Esophagus (tissue), 2 donors: Measurements from ENCODE around the gene COL11A1. TPM values are rescaled to one million over a fixed set of nuclear protein-coding genes. Genes with fewer than 3 reads are reported as not detected.
"Not testable (repeated sequence)": the region's sequence is repeated elsewhere in the genome, so short reads cannot be mapped to it uniquely, and the experiment has no call there.

Source experiments
- H3K27ac ChIP-seq, 2 donors: one replicate each; pipeline ENCODE4 v1.5.1; 2013; ENCODE audit warnings: low read depth in 2 of 2, mild to moderate bottlenecking in 2 of 2, inconsistent platforms in 1 of 2, low read length in 1 of 2, moderate library complexity in 1 of 2
- H3K27me3 ChIP-seq, 2 donors: one replicate each; pipeline ENCODE4 v1.6.1; 2013; ENCODE audit warnings: low read length in 2 of 2, control low read depth in 1 of 2, mild to moderate bottlenecking in 1 of 2; ENCODE audit not compliant: insufficient read depth in 2 of 2, control insufficient read depth in 1 of 2
- H3K36me3 ChIP-seq, 2 donors: one replicate each; pipeline ENCODE4 v1.6.1; 2013; ENCODE audit warnings: low read length in 1 of 2; ENCODE audit not compliant: control insufficient read depth in 2 of 2, insufficient read depth in 2 of 2
- H3K4me1 ChIP-seq, 2 donors: one replicate each; pipeline ENCODE4 v1.6.1; 2013; ENCODE audit warnings: low read length in 1 of 2; ENCODE audit not compliant: control insufficient read depth in 2 of 2, insufficient read depth in 2 of 2
- H3K4me3 ChIP-seq, 2 donors: one replicate each; pipeline ENCODE4 v1.5.1; 2013; ENCODE audit warnings: low read length in 2 of 2, mild to moderate bottlenecking in 2 of 2, low read depth in 1 of 2, moderate library complexity in 1 of 2
- H3K9me3 ChIP-seq, 2 donors: one replicate each; pipeline ENCODE4 v1.6.1; 2013; ENCODE audit warnings: mild to moderate bottlenecking in 2 of 2, low read depth in 1 of 2, low read length in 1 of 2, moderate library complexity in 1 of 2; ENCODE audit not compliant: control insufficient read depth in 2 of 2, insufficient read depth in 1 of 2
- WGBS, 2 donors: extraction: QIAGEN DNeasy Blood & Tissue Kit; methylation state at CpG; one replicate each; pipeline ENCODE4 v1.1.7; 2013; 5-methylcytosine and 5-hydroxymethylcytosine counted together
- polyA plus RNA-seq, 2 donors: library from polyadenylated mRNA; stranded (reverse); fragments of 200-250 nt; gene quantifications; one replicate each; pipeline ENCODE4 v1.2.3, GENCODE V29; 2013
- donor health status: healthy with polysubstance abuse.
- donor health status: Bipolar disorder and iron deficiency.

The COL11A1 gene
- under 1 TPM; 0.01 to 0.08 TPM for polyA plus RNA-seq

DNA sequence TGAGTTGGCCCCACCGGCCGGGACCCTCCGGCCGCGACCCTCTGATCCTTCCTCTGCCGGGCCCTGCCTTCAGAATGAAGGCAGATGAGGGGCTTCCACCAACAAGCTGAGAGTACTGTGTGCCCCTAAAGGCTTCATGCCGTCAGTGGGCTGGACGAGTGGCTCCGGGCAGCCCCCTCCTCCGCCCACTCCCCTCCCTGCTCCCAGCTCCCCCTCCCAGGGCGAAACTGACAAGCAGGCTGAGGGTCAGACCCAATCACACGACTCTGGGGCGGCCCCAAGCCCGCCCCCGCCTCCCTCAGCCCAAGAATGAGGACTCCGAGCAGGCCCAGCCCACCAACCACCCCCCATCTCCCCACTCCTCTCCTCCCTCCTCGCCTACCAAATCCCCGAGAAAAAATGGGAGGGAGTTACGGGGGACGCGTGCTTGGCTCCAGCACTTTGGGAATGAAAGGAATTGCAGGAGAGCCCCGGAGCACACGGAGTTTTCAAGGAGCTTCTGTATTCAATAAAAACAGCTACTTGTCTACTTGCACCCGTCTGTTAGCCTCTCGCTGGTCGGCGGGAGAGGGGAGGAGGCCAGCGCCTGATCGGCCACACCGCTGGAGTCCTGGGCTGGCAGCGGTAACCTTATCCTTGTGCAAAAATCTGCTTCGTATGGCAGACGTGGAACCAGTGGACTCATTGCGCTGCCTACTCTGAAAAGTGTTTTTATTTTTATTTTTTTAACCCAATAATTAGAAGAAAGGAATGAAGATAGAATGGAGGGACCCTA is at the start of gene COL11A1:
Gene COL11A1, minus strand, starts transcription at position 147 of the 775 bp plus-strand sequence. CDS start 344 bp downstream, outside the sequence.
- Histone ChIP-seq H3K4me1 (peaks cover 3 to 4% of the 10 kb centered on the region in 2 donors), H3K9me3 (no peaks in the 10 kb centered on the region), H3K27ac (no peak within 1 kb of the TSS), H3K36me3 (no peaks in the 10 kb centered on the region), H3K27me3 (no peaks in the 10 kb centered on the region), H3K4me3 (peak within 1 kb of the TSS in 1 of 2 donors; percentile 23)
- WGBS, 2 donors, result 10 to 11% methylated on average over 31 to 34 of the region's 34 CpGs

GRCh38 chr1:103156966-103157365 is 48.6 kb upstream of the COL11A1 start:
- WGBS, 2 donors, result 51 to 67% methylated on average over 4 of the region's 4 CpGs
- Histone ChIP-seq H3K36me3 (no peaks in the 10 kb centered on the region), H3K27me3 (no peaks in the 10 kb centered on the region), H3K9me3 (no peaks in the 10 kb centered on the region), H3K4me1 (no peaks in the 10 kb centered on the region), H3K4me3 (no peak overlapping the region), H3K27ac (no peak overlapping the region)

DNA sequence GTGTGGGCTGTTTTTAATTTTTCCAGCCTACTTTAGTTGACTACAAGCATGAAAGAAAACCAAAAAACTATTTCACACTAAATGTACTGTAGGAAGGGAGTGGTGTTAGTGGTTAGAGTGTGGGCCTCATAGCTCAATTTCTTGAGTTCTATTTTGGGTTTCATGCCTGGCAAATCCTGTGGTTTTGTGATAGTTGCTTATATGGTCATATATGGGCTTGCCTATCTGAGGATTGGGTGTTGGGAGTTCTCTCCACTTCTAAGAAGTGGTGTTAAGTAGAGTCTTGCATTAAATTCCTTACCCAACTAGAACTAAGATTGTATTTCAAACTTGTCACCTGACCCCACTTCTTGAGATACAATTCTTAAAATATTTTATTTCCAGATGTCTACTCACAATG is 37.8 kb upstream of the COL11A1 start:
- Histone ChIP-seq H3K36me3 (no peaks in the 10 kb centered on the region), H3K4me3 (no peak overlapping the region), H3K4me1 (no peaks in the 10 kb centered on the region), H3K27me3 (no peaks in the 10 kb centered on the region), H3K9me3 (no peaks in the 10 kb centered on the region), H3K27ac (no peak overlapping the region)

DNA sequence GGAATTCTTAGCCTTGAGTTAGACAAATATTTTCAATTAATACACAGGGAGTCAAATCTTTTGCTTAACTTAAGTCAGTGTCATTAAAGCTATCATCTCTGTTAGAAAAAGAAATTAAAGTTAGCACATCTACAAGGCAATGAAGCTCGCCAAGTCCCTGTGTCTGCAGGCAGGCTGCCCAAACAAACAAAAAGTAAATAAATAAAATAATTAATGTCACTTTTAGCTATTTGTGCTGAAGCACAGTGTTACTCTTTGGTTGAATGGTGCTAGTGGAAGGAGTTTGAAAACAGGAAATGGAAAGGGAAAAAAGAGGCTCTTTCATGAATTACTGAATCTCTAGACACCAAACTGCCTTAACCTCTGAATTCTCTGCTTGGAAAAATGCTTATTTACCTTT is 37.1 kb upstream of the COL11A1 start:
- 52 to 54% methylated on average over 1 of the region's 1 CpG for WGBS, 2 donors
- Histone ChIP-seq H3K4me1 (no peaks in the 10 kb centered on the region), H3K4me3 (no peak overlapping the region), H3K27me3 (no peaks in the 10 kb centered on the region), H3K9me3 (no peaks in the 10 kb centered on the region), H3K36me3 (no peaks in the 10 kb centered on the region), H3K27ac (no peak overlapping the region)

GRCh38 chr1:103144681-103145080 is 36.4 kb upstream of the COL11A1 start:
- Histone ChIP-seq H3K27ac (no peak overlapping the region), H3K9me3 (no peaks in the 10 kb centered on the region), H3K4me1 (no peaks in the 10 kb centered on the region), H3K36me3 (no peaks in the 10 kb centered on the region), H3K27me3 (no peaks in the 10 kb centered on the region), H3K4me3 (no peak overlapping the region)
- WGBS, 2 donors, result 68 to 71% methylated on average over 2 of the region's 2 CpGs

GRCh38 chr1:103142461-103142860 is 34.1 kb upstream of the COL11A1 start:
- 44 to 48% methylated on average over 2 of the region's 2 CpGs for WGBS, 2 donors
- Histone ChIP-seq H3K9me3 (no peaks in the 10 kb centered on the region), H3K27me3 (no peaks in the 10 kb centered on the region), H3K4me1 (no peaks in the 10 kb centered on the region), H3K27ac (no peak overlapping the region), H3K4me3 (no peak overlapping the region), H3K36me3 (no peaks in the 10 kb centered on the region)

DNA sequence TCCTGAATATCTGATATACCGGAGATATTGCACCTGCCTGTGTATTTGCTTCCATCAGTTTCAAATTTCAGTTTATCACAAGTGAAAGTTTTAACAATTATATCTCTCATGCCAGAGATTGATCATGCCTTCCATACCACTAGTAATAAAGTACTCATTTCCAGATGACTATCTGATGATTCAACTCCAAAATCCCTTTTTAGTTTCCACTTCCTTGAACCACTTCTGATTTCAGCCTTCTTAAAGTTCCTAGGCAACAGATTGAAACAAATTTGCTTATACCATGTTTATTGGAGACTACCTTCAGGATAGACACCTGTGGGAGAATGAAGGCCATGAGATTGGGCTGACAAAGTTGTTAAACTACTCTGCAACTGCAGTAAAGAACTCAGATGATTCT is 21.5 kb upstream of the COL11A1 start:
- no peaks in the 10 kb centered on the region for H3K27me3 ChIP-seq
- WGBS, 2 donors, result 59 to 78% methylated on average over 1 of the region's 1 CpG

DNA sequence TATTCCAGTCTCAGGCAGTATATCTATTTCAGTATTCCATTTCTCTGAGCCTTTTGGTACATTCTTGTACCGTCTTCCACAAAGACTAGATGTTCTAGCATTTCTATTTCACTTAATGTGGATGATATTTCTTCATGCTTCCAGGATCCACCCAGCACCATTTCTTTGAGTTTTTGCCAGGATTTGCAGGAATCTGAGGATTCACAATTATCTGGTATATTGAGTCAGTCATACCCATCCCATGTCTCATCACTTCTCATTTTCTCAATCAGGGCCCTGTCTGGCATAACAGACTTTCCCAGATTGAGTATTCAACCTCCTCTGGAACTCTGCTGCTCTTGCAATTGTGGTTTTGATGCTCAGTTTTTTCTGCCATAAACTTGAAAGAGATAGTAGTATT is 20.9 kb upstream of the COL11A1 start:
- Histone ChIP-seq H3K4me1 (no peaks in the 10 kb centered on the region), H3K36me3 (no peaks in the 10 kb centered on the region), H3K4me3 (no peak overlapping the region), H3K27ac (no peak overlapping the region), H3K27me3 (no peaks in the 10 kb centered on the region), H3K9me3 (no peaks in the 10 kb centered on the region)
- WGBS, 2 donors, result 36 to 61% methylated on average over 1 of the region's 1 CpG

More for the DNA sequence above, 21.5 kb upstream of the COL11A1 start:
- Histone ChIP-seq H3K36me3 (no peaks in the 10 kb centered on the region), H3K4me3 (no peak overlapping the region), H3K27ac (no peak overlapping the region), H3K4me1 (no peaks in the 10 kb centered on the region), H3K9me3 (no peaks in the 10 kb centered on the region)

- not testable (repeated sequence) for H3K9me3 ChIP-seq, H3K27me3 ChIP-seq, H3K27ac ChIP-seq, H3K4me1 ChIP-seq, H3K4me3 ChIP-seq, H3K36me3 ChIP-seq
- 65 to 78% methylated on average over 2 of the region's 2 CpGs for WGBS, 2 donors
Measured at GRCh38 chr1:103128256-103128655, 19.9 kb upstream of the COL11A1 start.

GRCh38 chr1:103125219-103125618 is 16.9 kb upstream of the COL11A1 start:
- 51 to 78% methylated on average over 2 of the region's 2 CpGs for WGBS, 2 donors
- Histone ChIP-seq H3K27me3 (no peaks in the 10 kb centered on the region), H3K27ac (no peak overlapping the region), H3K36me3 (no peaks in the 10 kb centered on the region), H3K9me3 (no peaks in the 10 kb centered on the region), H3K4me3 (no peak overlapping the region), H3K4me1 (no peaks in the 10 kb centered on the region)
